Measurements from ENCODE around the gene AFMID.

DNA sequence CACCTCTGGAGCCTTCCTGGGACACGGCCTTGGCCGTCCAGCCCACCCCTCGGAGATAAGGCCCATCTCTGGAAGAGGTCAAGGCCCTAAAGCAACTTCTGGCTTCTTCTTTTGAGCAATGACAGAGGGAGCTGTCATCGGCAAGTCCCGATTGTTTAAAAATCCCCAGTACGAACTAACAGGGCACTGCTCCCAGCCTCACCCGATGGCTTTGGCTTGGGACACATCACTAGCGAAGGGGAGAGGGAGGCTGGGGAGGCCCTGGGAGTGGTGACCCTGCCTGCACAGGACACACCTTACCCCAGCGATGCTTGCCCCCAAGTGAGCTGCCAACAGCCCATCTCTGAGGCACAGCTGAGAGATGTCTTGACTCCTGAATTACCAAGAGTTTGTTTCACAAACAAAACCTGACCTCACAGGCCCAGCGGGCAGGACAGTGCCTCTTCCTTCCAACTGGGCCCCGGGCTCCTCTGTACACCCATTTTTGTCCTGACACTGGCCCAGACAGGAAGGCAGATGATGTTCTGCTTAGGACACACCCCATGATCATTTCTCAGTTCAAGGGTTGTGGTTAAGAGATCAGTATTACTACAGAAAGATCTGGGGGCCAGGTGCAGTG, 14.0 kb upstream of the AFMID start:
- TF ChIP-seq, protein P1, sequence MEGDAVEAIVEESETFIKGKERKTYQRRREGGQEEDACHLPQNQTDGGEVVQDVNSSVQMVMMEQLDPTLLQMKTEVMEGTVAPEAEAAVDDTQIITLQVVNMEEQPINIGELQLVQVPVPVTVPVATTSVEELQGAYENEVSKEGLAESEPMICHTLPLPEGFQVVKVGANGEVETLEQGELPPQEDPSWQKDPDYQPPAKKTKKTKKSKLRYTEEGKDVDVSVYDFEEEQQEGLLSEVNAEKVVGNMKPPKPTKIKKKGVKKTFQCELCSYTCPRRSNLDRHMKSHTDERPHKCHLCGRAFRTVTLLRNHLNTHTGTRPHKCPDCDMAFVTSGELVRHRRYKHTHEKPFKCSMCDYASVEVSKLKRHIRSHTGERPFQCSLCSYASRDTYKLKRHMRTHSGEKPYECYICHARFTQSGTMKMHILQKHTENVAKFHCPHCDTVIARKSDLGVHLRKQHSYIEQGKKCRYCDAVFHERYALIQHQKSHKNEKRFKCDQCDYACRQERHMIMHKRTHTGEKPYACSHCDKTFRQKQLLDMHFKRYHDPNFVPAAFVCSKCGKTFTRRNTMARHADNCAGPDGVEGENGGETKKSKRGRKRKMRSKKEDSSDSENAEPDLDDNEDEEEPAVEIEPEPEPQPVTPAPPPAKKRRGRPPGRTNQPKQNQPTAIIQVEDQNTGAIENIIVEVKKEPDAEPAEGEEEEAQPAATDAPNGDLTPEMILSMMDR (IDR thresholded peaks at IDR 0.05; ENCODE audit: borderline replicate concordance, extremely low read depth, low read length, poor library complexity, severe bottlenecking), result no peak
- no peak for TF ChIP-seq EZH2 (IDR thresholded peaks at IDR 0.05; ENCODE audit: borderline replicate concordance, low read depth, low read length, severe bottlenecking)
